Stimulated activated CD4-positive, alpha-beta T cell treated with anti-CD3 and anti-CD28 coated beads, Interleukin-12 subunit alpha, Interleukin-12 subunit beta, amount 100 ng/mL, for 24 hours (primary cell): ENCODE measurements around the gene CGRRF1.

Source experiments
- DNase-seq, 2 experiments: peaks; one replicate each; pipeline ENCODE4 v3.0.0-alpha.2; 2020; ENCODE audit warnings: low read depth in 2 of 2

CGRRF1 gene

DNA sequence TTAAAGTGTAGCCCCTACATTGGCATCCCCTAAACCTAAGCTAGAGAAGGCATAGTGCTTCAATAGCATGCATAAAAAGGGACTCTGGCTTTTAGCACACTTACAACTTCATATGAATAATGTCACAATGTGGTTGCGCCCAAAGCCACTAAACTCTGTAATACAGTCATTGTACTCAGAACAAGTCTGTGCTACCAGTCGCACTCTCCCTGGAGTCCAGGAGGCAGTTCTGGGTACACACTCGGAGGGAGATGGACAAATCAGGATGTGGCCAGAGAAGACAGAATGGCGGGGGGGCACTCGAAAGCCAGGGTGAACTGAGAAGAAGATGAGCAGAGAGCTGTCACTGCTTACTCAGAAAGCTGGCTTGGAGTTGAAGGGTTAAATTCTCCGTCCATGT lies 67.8 kb downstream of the CGRRF1 start:
- no peak for DNase-seq

DNA sequence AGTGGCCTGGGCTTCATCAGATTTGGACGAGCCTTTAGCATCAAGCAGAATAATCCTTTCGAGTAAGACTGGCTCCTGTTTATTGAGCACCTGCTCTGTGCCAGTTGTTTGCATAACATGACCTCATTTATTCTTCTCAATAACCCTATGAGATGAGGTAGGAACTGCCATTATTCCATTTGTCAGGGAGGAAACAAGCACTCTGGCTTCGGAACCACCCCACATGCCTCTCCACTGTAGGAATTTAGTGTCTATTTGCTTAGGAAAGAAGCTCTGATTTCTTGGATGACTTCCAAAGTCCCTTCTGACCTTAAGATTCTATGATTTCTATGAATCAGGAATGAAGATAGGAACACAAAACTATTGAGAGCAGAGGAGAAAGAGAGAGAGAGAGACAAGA lies 68.3 kb downstream of the CGRRF1 start:
- no peak for DNase-seq

DNA sequence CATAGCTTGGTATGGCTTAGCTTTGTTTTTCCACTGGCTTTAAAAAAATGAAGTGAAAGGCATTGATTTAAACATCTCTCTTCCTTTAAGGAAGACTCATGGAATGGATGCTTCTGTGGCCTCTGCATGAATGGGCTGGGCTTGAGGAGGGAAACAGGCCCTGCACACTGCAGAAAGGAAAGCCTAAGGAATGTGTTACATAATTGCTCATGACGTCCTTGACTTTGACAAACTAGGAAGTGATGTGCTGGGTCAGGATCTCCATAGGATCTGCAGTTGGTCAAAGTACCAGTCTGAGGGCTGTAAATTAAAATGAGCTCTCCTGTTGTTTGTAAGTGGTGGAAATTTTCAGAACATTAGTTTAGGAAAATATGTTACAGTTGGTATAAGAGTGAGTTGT lies 69.9 kb downstream of the CGRRF1 start:
- no peak for DNase-seq

DNA sequence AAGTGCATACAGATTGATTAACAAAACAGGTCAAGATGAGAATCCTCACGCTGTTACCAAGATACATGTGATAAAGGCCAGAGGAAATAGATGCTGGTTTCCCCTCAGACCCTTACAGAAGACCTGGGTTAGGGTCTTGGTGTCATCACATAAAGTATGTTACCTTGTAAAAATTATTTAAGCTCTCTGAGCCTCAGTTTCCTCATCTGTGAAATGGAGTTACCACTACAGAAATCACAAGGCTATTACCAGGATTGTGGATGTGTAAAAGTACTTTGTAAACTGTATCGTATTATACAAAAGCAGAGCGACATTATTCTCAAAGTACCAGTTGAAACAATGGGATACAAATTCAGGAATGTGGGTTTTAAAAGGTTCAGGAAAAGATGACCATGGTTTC lies 71.2 kb downstream of the CGRRF1 start:
- no peak for DNase-seq

DNA sequence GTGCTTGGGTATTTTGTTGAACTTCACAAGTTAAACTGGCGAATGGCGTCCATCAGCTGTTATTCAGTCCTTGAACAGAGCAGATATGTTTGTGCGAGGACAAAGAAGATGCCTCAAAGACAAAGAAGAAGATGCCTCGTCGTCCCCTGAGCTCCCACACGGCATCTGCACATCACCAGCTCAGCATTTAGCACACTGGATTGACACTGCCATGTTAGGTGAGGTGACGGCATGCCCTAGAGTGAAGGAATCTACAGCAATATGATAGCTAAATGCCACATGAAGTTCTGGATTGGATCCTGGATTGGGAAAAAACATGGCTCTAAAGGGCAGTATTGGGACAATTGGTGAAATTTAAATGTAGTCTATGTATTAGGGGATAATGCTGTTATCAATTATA lies 72.6 kb downstream of the CGRRF1 start:
- no peak for DNase-seq

DNA sequence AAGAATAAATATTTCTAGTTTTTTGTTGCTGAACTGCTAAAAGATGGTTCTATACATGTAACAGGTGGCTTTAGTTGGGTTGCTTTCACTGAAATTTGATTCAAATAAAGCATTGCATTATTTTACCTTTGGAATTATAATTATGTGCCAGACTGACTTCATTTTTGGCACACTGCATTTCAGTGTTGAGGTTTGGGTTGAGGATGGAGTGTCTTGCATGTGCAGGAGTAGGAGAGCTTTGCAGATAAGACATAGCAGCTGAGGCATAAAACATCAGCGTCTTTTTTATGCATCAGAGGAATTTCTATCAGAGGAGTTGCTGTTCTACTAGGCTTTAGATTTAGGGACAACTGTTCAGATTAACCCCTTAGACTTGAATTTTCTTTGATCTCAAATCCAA lies 74.4 kb downstream of the CGRRF1 start:
- DNase-seq, result no peak

DNA sequence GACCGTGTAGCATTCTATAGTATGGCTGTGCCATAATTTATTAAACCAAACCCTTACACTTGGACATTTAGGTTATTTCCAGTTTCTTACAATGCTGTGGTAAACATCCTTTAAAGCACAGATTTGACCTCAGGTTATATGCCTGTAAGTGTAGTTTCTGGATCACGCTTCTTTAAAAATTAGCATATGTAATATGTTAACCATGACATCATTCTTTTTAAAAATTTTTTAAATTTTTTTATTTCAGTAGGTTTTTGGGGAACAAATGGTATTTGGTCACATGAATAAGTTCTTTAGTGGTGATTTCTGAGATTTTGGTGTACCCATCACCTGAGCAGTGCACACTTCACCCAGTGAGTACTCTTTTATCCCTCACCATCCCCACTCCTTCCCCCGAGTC lies 75.5 kb downstream of the CGRRF1 start:
- no peak for DNase-seq
